IMR-90 (cell line): ENCODE results near the gene HNRNPM. TPM values are rescaled to one million over a fixed set of nuclear protein-coding genes. Genes with fewer than 3 reads are reported as not detected.

ENCODE experiments used
- ATAC-seq: fragments of 200-7000 bp; cut with Tn5 transposase; 2 replicates; pipeline ENCODE4 v1.9.1; 2020; ENCODE audit warnings: low read depth, mild to moderate bottlenecking, moderate library complexity
- BruUV-seq: library from RNA; stranded (reverse); fragments of 400-500 nt; replicated peaks from 2 replicates; lab custom pipeline; 2021; lab: Mats Ljungman, UMichigan
- CTCF ChIA-PET: fragments of 300-600 bp; formaldehyde crosslinking; extraction: SDS; loops from one replicate; lab custom pipeline; 2021; ENCODE audit warnings: antibody characterized with exemption; lab: Yijun Ruan, JAX
- POLR2A ChIA-PET: fragments of 300-600 bp; sonication (Branson Sonifier 250); formaldehyde crosslinking; loops from one replicate; lab custom pipeline; 2022; ENCODE audit warnings: antibody characterized with exemption; ENCODE audit not compliant: unreplicated experiment; lab: Charles Lee
- DNase-seq: peaks from one replicate; pipeline ENCODE4 v3.0.0; 2013
- H2AFZ ChIP-seq: replicated peaks from 2 replicates; pipeline ENCODE3; 2013; ENCODE audit warnings: low read length, mild to moderate bottlenecking; ENCODE audit not compliant: poor library complexity
- H2AK5ac ChIP-seq: 2 replicates; pipeline ENCODE4 v1.6.1; 2013; ENCODE audit warnings: low read depth, low read length, inconsistent platforms
- H2AK9ac ChIP-seq: replicated peaks from 2 replicates; pipeline ENCODE3; 2013; ENCODE audit warnings: mild to moderate bottlenecking, low read depth, low read length, moderate library complexity; ENCODE audit not compliant: poor library complexity
- H2BK120ac ChIP-seq: 2 replicates; pipeline ENCODE4 v1.6.1; 2013; ENCODE audit warnings: low read depth, low read length, inconsistent platforms
- H2BK15ac ChIP-seq: 3 replicates; pipeline ENCODE4 v1.6.1; 2013; ENCODE audit warnings: low read depth, low read length, inconsistent platforms
- H2BK20ac ChIP-seq: 2 replicates; pipeline ENCODE4 v1.6.1; 2013; ENCODE audit warnings: low read depth, mild to moderate bottlenecking, inconsistent platforms, low read length, moderate library complexity
- H2BK5ac ChIP-seq: 2 replicates; pipeline ENCODE4 v1.6.1; 2013; ENCODE audit warnings: mild to moderate bottlenecking, low read depth, low read length, inconsistent platforms; ENCODE audit not compliant: poor library complexity, severe bottlenecking
- H3K14ac ChIP-seq: replicated peaks from 2 replicates; pipeline ENCODE4 v1.6.1; 2013; ENCODE audit warnings: low read depth, low read length, inconsistent platforms
- H3K18ac ChIP-seq: 2 replicates; pipeline ENCODE4 v1.6.1; 2013; ENCODE audit warnings: low read depth, low read length, control low read depth
- H3K23ac ChIP-seq: 2 replicates; pipeline ENCODE4 v1.6.1; 2013; ENCODE audit warnings: low read depth, low read length, inconsistent platforms
- H3K27ac ChIP-seq: 2 replicates; pipeline ENCODE4 v1.5.1; 2013; ENCODE audit warnings: mild to moderate bottlenecking, control low read depth, low read length; ENCODE audit not compliant: insufficient read depth
- H3K27me3 ChIP-seq: 2 replicates; pipeline ENCODE4 v1.6.1; 2013; ENCODE audit warnings: low read length; ENCODE audit not compliant: control insufficient read depth, insufficient read depth
- H3K36me3 ChIP-seq: 2 replicates; pipeline ENCODE4 v1.6.1; 2013; ENCODE audit warnings: low read length, mixed read lengths; ENCODE audit not compliant: control insufficient read depth, insufficient read depth
- H3K4ac ChIP-seq: 2 replicates; pipeline ENCODE4 v1.6.1; 2013; ENCODE audit warnings: low read depth, low read length, inconsistent platforms
- H3K4me1 ChIP-seq: 2 replicates; pipeline ENCODE4 v1.6.1; 2013; ENCODE audit warnings: low read length, mixed read lengths; ENCODE audit not compliant: control insufficient read depth, insufficient read depth
- H3K4me2 ChIP-seq: 2 replicates; pipeline ENCODE4 v1.6.1; 2013; ENCODE audit warnings: low read depth, mild to moderate bottlenecking, control low read depth, low read length, moderate library complexity
- H3K4me3 ChIP-seq: 2 replicates; pipeline ENCODE4 v1.5.1; 2013; ENCODE audit warnings: low read depth, mild to moderate bottlenecking, control low read depth, low read length, moderate library complexity; ENCODE audit not compliant: insufficient read depth
- H3K56ac ChIP-seq: 2 replicates; pipeline ENCODE4 v1.6.1; 2013; ENCODE audit warnings: low read length, inconsistent platforms; ENCODE audit not compliant: insufficient read depth; ENCODE audit errors: extremely low read depth
- H3K79me1 ChIP-seq, 2 experiments: 2 replicates each; pipeline ENCODE4 v1.6.1; 2013; ENCODE audit warnings: low read length in 2 of 2, inconsistent platforms in 1 of 2, low read depth in 1 of 2
- H3K9ac ChIP-seq: 2 replicates; pipeline ENCODE4 v1.6.1; 2013; ENCODE audit warnings: low read depth, low read length, control low read depth
- H3K9me1 ChIP-seq: 2 replicates; pipeline ENCODE4 v1.6.1; 2013; ENCODE audit warnings: low read length, inconsistent platforms; ENCODE audit not compliant: insufficient read depth
- H3K9me3 ChIP-seq: 2 replicates; pipeline ENCODE4 v1.6.1; 2013; ENCODE audit warnings: low read length; ENCODE audit not compliant: control insufficient read depth, insufficient read depth
- H4K20me1 ChIP-seq: 2 replicates; pipeline ENCODE4 v1.6.1; 2013; ENCODE audit warnings: low read length, inconsistent platforms; ENCODE audit not compliant: insufficient read depth
- H4K5ac ChIP-seq: 2 replicates; pipeline ENCODE4 v1.6.1; 2013; ENCODE audit warnings: mild to moderate bottlenecking, low read depth, low read length, control low read depth
- H4K8ac ChIP-seq, 2 experiments: 2 replicates each; pipeline ENCODE4 v1.6.1; 2013; ENCODE audit warnings: low read depth in 2 of 2, low read length in 2 of 2, control low read depth in 1 of 2, inconsistent platforms in 1 of 2
- H4K91ac ChIP-seq: 2 replicates; pipeline ENCODE4 v1.6.1; 2013; ENCODE audit warnings: low read depth, low read length, inconsistent platforms; ENCODE audit not compliant: insufficient read depth
- WGBS, 2 experiments: methylation state at CpG; one replicate each; pipeline versions ENCODE4 v1.1.5 to v1.1.7; 2013; ENCODE audit warnings: missing lambda C conversion rate in 2 of 2; ENCODE audit not compliant: insufficient read length in 1 of 2; ENCODE audit errors: extremely low coverage in 2 of 2; 5-methylcytosine and 5-hydroxymethylcytosine counted together
- dilution Hi-C: fragments of 300-500 bp; cut with HindIII; formaldehyde crosslinking; loops from one replicate; pipeline ENCODE4 v1.14.3; 2018; ENCODE audit warnings: low sequenced_read_pairs; ENCODE audit not compliant: unreplicated experiment
- in situ Hi-C: fragments of 300-500 bp; cut with MboI; formaldehyde crosslinking; loops from 3 replicates; pipeline ENCODE4 v1.14.3; 2019; ENCODE audit warnings: low sequenced_read_pairs, inconsistent platforms, mixed read lengths
- intact Hi-C: fragments of 100-400 bp; cut with micrococcal nuclease; formaldehyde crosslinking; loops from 2 replicates; pipeline ENCODE4 v1.10.0; 2022
- polyA plus RNA-seq, 3 experiments: library from polyadenylated mRNA; depleted of rRNA; stranded (reverse); fragments of >200 nt; gene quantifications; 2 replicates each; pipeline ENCODE4 v1.2.3, GENCODE V29; 2012; ENCODE audit warnings: low replicate concordance in 1 of 3
- total RNA-seq: library from RNA; depleted of rRNA; stranded (reverse); fragments of >200 nt; gene quantifications from 2 replicates; pipeline ENCODE4 v1.2.3, GENCODE V29; 2012
- TF ChIP-seq, protein P1 (sequence below): fragments of 150-350 bp; IDR thresholded peaks from 2 replicates; pipeline ENCODE4 v1.6.1; 2016; ENCODE audit warnings: low read depth, mild to moderate bottlenecking, low read length, moderate library complexity, borderline replicate concordance

The HNRNPM gene
- total and polyA plus RNA-seq, 2 of the 4 experiments (the other 2 are of a cell fraction) = 75.6 to 197 TPM

DNA sequence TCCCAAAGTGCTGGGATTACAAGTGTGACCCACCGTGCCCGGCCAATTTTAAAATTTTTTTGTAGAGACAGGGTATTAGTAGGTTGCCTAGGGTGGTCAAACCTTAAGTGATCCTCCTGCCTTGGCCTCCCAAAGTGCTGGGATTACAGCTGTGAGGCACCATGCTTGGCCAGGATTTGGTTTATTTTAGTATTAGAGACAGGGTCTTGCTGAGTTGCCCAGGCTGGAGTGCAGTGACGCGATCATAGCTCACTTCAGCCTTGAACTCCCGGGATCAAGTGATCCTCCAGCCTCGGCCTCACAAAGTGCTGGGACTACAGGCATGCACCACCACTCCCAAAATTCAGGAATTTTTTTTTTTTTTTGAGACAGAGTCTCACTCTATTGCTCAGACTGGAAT, 74.6 kb downstream of the HNRNPM start:
- H4K5ac ChIP-seq = no peak overlapping the region
- H3K4me1 ChIP-seq = peaks cover 4% of the 10 kb centered on the region
- TF ChIP-seq, protein P1, sequence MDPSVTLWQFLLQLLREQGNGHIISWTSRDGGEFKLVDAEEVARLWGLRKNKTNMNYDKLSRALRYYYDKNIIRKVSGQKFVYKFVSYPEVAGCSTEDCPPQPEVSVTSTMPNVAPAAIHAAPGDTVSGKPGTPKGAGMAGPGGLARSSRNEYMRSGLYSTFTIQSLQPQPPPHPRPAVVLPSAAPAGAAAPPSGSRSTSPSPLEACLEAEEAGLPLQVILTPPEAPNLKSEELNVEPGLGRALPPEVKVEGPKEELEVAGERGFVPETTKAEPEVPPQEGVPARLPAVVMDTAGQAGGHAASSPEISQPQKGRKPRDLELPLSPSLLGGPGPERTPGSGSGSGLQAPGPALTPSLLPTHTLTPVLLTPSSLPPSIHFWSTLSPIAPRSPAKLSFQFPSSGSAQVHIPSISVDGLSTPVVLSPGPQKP = no peak
- no peak overlapping the region for H3K18ac ChIP-seq
- H2BK5ac ChIP-seq = no peak overlapping the region
- H3K36me3 ChIP-seq = no peaks in the 10 kb centered on the region
- no peak overlapping the region for H2BK20ac ChIP-seq
- DNase-seq (no peak), ATAC-seq (no peak)
- H3K27ac ChIP-seq = no peak overlapping the region
- H3K56ac ChIP-seq = no peak overlapping the region
- H3K9ac ChIP-seq = no peak overlapping the region
- no peak overlapping the region for H3K4ac ChIP-seq
- ChIA-PET POLR2A (no interaction called here), CTCF (interaction anchor here (0.6 kb wide), 1 partner anchor 62 kb away, joined by 3 read pairs; no protein-coding TSS in a partner anchor)
- H3K27me3 ChIP-seq = no peaks in the 10 kb centered on the region
- peaks cover 5% of the 10 kb centered on the region for H3K9me1 ChIP-seq
- no peak overlapping the region for H3K4me2 ChIP-seq
- H2AK5ac ChIP-seq = no peak overlapping the region
- H4K8ac ChIP-seq = no peak overlapping the region
- in situ Hi-C loops (no loop called here), dilution Hi-C loops (no loop called here), intact Hi-C loops (no loop called here)
- H3K4me3 ChIP-seq = no peak overlapping the region
- H3K79me1 ChIP-seq = no peaks in the 10 kb centered on the region
- H2BK120ac ChIP-seq = no peak overlapping the region
- H4K20me1 ChIP-seq = no peaks in the 10 kb centered on the region
- H4K91ac ChIP-seq = no peak overlapping the region
- H3K23ac ChIP-seq = no peak overlapping the region
- 75% methylated on average over 3 of the region's 6 CpGs; no CpG with 5 or more reads in 1 of the 2 experiments for WGBS, 2 experiments
- H2BK15ac ChIP-seq = no peak overlapping the region
- H2AFZ ChIP-seq = no peak overlapping the region
- no peaks in the 10 kb centered on the region for H3K9me3 ChIP-seq
- H3K14ac ChIP-seq = no peak overlapping the region
- BruUV-seq = no TSS peak
- H2AK9ac ChIP-seq = no peak overlapping the region
